ENCODE data around the gene SMOC1. TPM values are rescaled to one million over a fixed set of nuclear protein-coding genes. Genes with fewer than 3 reads are reported as not detected.

The SMOC1 gene
- total and polyA plus RNA-seq, 7 donors = 3.2 to 10.6 (median 6.2) TPM

- WGBS, 3 donors = 65 to 89% (median 66%) methylated on average over 2 of the region's 2 CpGs
- TF ChIP-seq CTCF (IDR thresholded peaks at IDR 0.05) = no peak
- H3K36me3 ChIP-seq (ENCODE audit: insufficient read depth in 1 of 2, low read depth in 1 of 2) = no peaks in the 10 kb centered on the region
- no peak overlapping the region for H3K27ac ChIP-seq
- intact Hi-C loops (cut with DNase I) = no loop called here
- no peak for ATAC-seq
- DNase-seq = no peak
- H3K4me3 ChIP-seq = no peak overlapping the region
- H3K27me3 ChIP-seq (ENCODE audit: insufficient read depth in 3 of 3, low read length in 2 of 3) = no peaks in the 10 kb centered on the region
- peaks cover 7% of the 10 kb centered on the region for H3K4me1 ChIP-seq
- H3K9me3 ChIP-seq = no peaks in the 10 kb centered on the region
Observed at GRCh38 chr14:70018230-70018629, 139.0 kb downstream of the SMOC1 start.

- peak; percentile 75 to 80 (median 78) for ATAC-seq
- no peaks in the 10 kb centered on the region for H3K9me3 ChIP-seq
- H3K4me1 ChIP-seq = peaks cover 7% of the 10 kb centered on the region
- no peaks in the 10 kb centered on the region for H3K36me3 ChIP-seq (ENCODE audit: insufficient read depth in 1 of 2, low read depth in 1 of 2)
- WGBS, 3 donors = 9 to 24% (median 19%) methylated on average over 9 of the region's 9 CpGs
- H3K4me3 ChIP-seq = peak overlapping the region; percentile 33
- DNase-seq = peak in 1 of 2 donors; percentile 41
- H3K27ac ChIP-seq = no peak overlapping the region
- TF ChIP-seq CTCF (IDR thresholded peaks at IDR 0.05) = no peak
- intact Hi-C loops (cut with DNase I) = no loop called here
- H3K27me3 ChIP-seq (ENCODE audit: insufficient read depth in 3 of 3, low read length in 2 of 3) = no peaks in the 10 kb centered on the region
Observed at GRCh38 chr14:70018713-70019211, 139.5 kb downstream of the SMOC1 start.

GRCh38 chr14:70019695-70020094 is 140.5 kb downstream of the SMOC1 start:
- TF ChIP-seq CTCF (IDR thresholded peaks at IDR 0.05) = no peak
- H3K36me3 ChIP-seq (ENCODE audit: insufficient read depth in 1 of 2, low read depth in 1 of 2) = no peaks in the 10 kb centered on the region
- H3K9me3 ChIP-seq = no peaks in the 10 kb centered on the region
- DNase-seq (no peak), ATAC-seq (no peak)
- peaks cover 7% of the 10 kb centered on the region for H3K4me1 ChIP-seq
- no peaks in the 10 kb centered on the region for H3K27me3 ChIP-seq (ENCODE audit: insufficient read depth in 3 of 3, low read length in 2 of 3)
- H3K27ac ChIP-seq = no peak overlapping the region
- intact Hi-C loops (cut with DNase I) = no loop called here
- H3K4me3 ChIP-seq = no peak overlapping the region

- ATAC-seq (no peak), DNase-seq (no peak)
- no peak for TF ChIP-seq CTCF (IDR thresholded peaks at IDR 0.05)
- Histone ChIP-seq H3K9me3 (no peaks in the 10 kb centered on the region), H3K27me3 (ENCODE audit: insufficient read depth in 3 of 3, low read length in 2 of 3) (no peaks in the 10 kb centered on the region), H3K4me1 (peaks cover 7% of the 10 kb centered on the region), H3K4me3 (no peak overlapping the region), H3K36me3 (ENCODE audit: insufficient read depth in 1 of 2, low read depth in 1 of 2) (peaks cover 0 to under 1% of the 10 kb centered on the region in 2 donors), H3K27ac (no peak overlapping the region)
- intact Hi-C loops (cut with DNase I) = no loop called here
- WGBS, 3 donors = 66 to 73% (median 72%) methylated on average over 8 of the region's 8 CpGs
Observed at GRCh38 chr14:70020352-70021170, 141.3 kb downstream of the SMOC1 start.

All from psoas muscle (tissue), 8 donors.